H1 (cell line): Measurements from ENCODE around the gene PLCZ1.

Source experiments
- CHD2 ChIP-seq: IDR thresholded peaks from 2 replicates; pipeline ENCODE4 v1.6.1; 2012; ENCODE audit warnings: low read length, improper control_type of control experiment
- MAFK ChIP-seq: IDR thresholded peaks from 2 replicates; pipeline ENCODE4 v1.6.1; 2012; ENCODE audit warnings: low read depth, mild to moderate bottlenecking, improper control_type of control experiment, low read length
- NRF1 ChIP-seq: IDR thresholded peaks from 2 replicates; pipeline ENCODE4 v1.6.1; 2011; ENCODE audit warnings: mild to moderate bottlenecking, low read depth, low read length, improper control_type of control experiment
- POLR2A ChIP-seq, 2 experiments: IDR thresholded peaks; 1 replicate in 1 of 2; 2 replicates in 1 of 2; pipeline ENCODE4 v1.6.1; 2011; ENCODE audit warnings: low read depth in 2 of 2, low read length in 2 of 2, mild to moderate bottlenecking in 2 of 2; ENCODE audit errors: control extremely low read depth in 1 of 2
- SP1 ChIP-seq: IDR thresholded peaks from 2 replicates; pipeline ENCODE4 v1.6.1; 2011; ENCODE audit warnings: low read depth, low read length
- TF ChIP-seq, protein P1 (sequence below): IDR thresholded peaks from 2 replicates; pipeline ENCODE4 v1.6.1; 2012; ENCODE audit warnings: inconsistent platforms
- TF ChIP-seq, protein P2 (sequence below), 3 experiments: IDR thresholded peaks; 1 replicate in 2 of 3; 2 replicates in 1 of 3; pipeline versions ENCODE4 v1.5.1 to v1.6.1; 2011; ENCODE audit warnings: low read length in 3 of 3, mild to moderate bottlenecking in 3 of 3, inconsistent platforms in 2 of 3, low read depth in 1 of 3, moderate library complexity in 1 of 3; ENCODE audit not compliant: insufficient read depth in 1 of 3; ENCODE audit errors: control extremely low read depth in 1 of 3
- TF ChIP-seq, protein P3 (sequence below): IDR thresholded peaks from 2 replicates; pipeline ENCODE4 v1.6.1; 2011; ENCODE audit warnings: low read length, improper control_type of control experiment

DNA sequence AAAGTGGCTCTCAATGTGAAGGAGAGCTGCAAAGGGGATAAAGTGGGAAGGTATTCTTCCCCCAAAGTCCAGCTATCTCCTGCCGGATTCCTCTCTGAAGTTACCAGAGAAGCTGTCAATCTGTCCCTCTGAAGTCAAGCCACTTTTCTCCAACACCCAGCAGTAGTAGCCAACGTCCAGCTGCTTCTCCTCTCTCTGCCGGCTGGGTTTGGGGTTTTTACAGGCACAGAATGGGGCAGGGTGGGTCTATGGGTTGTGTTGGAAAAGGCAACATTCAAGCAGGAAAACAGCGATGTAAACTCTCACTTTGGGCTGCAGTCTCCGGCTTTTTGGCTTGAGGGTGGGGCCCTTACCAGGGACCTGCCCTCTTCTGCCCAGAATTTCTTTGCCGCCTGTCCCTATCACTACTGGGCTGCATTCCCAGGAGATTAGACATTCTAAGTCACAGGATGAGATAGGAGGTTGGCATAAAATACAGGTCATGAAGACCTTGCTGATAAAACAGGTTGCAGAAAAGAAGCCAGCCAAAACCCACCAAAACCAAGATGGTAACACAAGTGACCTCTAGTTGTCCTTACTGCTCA, 16.4 kb upstream of the PLCZ1 start:
- TF ChIP-seq, protein P1, sequence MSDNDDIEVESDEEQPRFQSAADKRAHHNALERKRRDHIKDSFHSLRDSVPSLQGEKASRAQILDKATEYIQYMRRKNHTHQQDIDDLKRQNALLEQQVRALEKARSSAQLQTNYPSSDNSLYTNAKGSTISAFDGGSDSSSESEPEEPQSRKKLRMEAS: no peak
- no peak for TF ChIP-seq MAFK
- no peak for TF ChIP-seq POLR2A (IDR thresholded peaks at IDR 0.05; ENCODE audit: control extremely low read depth in 1 of 2, low read depth in 2 of 2, low read length in 2 of 2)
- TF ChIP-seq NRF1: no peak
- TF ChIP-seq, protein P2, sequence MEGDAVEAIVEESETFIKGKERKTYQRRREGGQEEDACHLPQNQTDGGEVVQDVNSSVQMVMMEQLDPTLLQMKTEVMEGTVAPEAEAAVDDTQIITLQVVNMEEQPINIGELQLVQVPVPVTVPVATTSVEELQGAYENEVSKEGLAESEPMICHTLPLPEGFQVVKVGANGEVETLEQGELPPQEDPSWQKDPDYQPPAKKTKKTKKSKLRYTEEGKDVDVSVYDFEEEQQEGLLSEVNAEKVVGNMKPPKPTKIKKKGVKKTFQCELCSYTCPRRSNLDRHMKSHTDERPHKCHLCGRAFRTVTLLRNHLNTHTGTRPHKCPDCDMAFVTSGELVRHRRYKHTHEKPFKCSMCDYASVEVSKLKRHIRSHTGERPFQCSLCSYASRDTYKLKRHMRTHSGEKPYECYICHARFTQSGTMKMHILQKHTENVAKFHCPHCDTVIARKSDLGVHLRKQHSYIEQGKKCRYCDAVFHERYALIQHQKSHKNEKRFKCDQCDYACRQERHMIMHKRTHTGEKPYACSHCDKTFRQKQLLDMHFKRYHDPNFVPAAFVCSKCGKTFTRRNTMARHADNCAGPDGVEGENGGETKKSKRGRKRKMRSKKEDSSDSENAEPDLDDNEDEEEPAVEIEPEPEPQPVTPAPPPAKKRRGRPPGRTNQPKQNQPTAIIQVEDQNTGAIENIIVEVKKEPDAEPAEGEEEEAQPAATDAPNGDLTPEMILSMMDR (IDR thresholded peaks at IDR 0.05; ENCODE audit: control extremely low read depth in 1 of 3, insufficient read depth in 1 of 3, low read depth in 1 of 3, low read length in 3 of 3): no peak
- TF ChIP-seq, protein P3, sequence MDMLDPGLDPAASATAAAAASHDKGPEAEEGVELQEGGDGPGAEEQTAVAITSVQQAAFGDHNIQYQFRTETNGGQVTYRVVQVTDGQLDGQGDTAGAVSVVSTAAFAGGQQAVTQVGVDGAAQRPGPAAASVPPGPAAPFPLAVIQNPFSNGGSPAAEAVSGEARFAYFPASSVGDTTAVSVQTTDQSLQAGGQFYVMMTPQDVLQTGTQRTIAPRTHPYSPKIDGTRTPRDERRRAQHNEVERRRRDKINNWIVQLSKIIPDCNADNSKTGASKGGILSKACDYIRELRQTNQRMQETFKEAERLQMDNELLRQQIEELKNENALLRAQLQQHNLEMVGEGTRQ: no peak
- no peak for TF ChIP-seq CHD2
- no peak for TF ChIP-seq SP1
